Heart right ventricle (tissue), 16 donors: ENCODE measurements around the gene ASAP2. TPM values are rescaled to one million over a fixed set of nuclear protein-coding genes. Genes with fewer than 3 reads are reported as not detected.

Source experiments
- ATAC-seq, 8 donors: fragments of 200-7000 bp; cut with Tn5 transposase; one replicate each; pipeline ENCODE4 v1.9.1; 2020; ENCODE audit warnings: mild to moderate bottlenecking in 8 of 8, moderate library complexity in 8 of 8, moderate number of reproducible peaks in 1 of 8
- DNase-seq, 2 donors: peaks; one replicate each; pipeline ENCODE4 v3.0.0-alpha.2; 2020
- H3K27ac ChIP-seq, 10 donors: fragments of 200-600 bp; sonication (generic) in 2 of 10; one replicate each; pipeline versions ENCODE4 v1.5.0 to v1.8.0; 2020 to 2022; ENCODE audit warnings: mild to moderate bottlenecking in 3 of 10
- H3K27me3 ChIP-seq, 7 donors: fragments of 200-600 bp; one replicate each; pipeline ENCODE4 v1.8.0; 2021 to 2022; ENCODE audit warnings: mild to moderate bottlenecking in 2 of 7
- H3K36me3 ChIP-seq, 9 donors: fragments of 200-600 bp; sonication (generic) in 1 of 9; one replicate each; pipeline versions ENCODE4 v1.5.0 to v1.8.0; 2020 to 2022; ENCODE audit warnings: mild to moderate bottlenecking in 2 of 9
- H3K4me1 ChIP-seq, 9 donors: fragments of 200-600 bp; sonication (generic) in 1 of 9; one replicate each; pipeline versions ENCODE4 v1.5.0 to v1.8.0; 2020 to 2022; ENCODE audit warnings: mild to moderate bottlenecking in 4 of 9
- H3K4me3 ChIP-seq, 10 donors: fragments of 200-600 bp; sonication (generic) in 2 of 10; one replicate each; pipeline versions ENCODE4 v1.5.0 to v1.8.0; 2020 to 2022; ENCODE audit warnings: mild to moderate bottlenecking in 7 of 10, moderate library complexity in 2 of 10
- H3K9me3 ChIP-seq, 11 donors: fragments of 200-600 bp in 10 of 11; sonication (generic) in 2 of 11; one replicate each; pipeline versions ENCODE4 v1.5.0 to v1.8.0; 2013 to 2022; ENCODE audit warnings: mild to moderate bottlenecking in 2 of 11, control low read depth in 1 of 11, moderate library complexity in 1 of 11
- WGBS, 2 donors: extraction: QIAGEN DNeasy Blood & Tissue Kit; methylation state at CpG; one replicate each; pipeline ENCODE4 v1.1.7; 2013; ENCODE audit warnings: inconsistent platforms in 1 of 2; 5-methylcytosine and 5-hydroxymethylcytosine counted together
- intact Hi-C, 10 donors: fragments of 100-400 bp; cut with DNase I; formaldehyde crosslinking; loops; one replicate each; pipeline versions ENCODE4 v1.11.1 to v1.14.2; 2022
- polyA plus RNA-seq, 2 donors: library from polyadenylated mRNA; stranded (reverse); fragments of 200-250 nt; gene quantifications; one replicate each; pipeline ENCODE4 v1.2.3, GENCODE V29; 2013
- total RNA-seq, 10 donors: library from RNA; stranded (reverse); fragmentation: NEBNext Ultra II Directional in 3 of 10; extraction: Animal tissue kit (Norgen Biotek cat#: 25700) in 3 of 10; gene quantifications; one replicate each; pipeline versions ENCODE4 v1.2.1 to v1.2.4, GENCODE V29; 2021 to 2023
- TF ChIP-seq, protein P1 (sequence below), 9 donors: fragments of 200-600 bp; sonication (generic) in 2 of 9; IDR thresholded peaks; one replicate each; pipeline versions ENCODE4 v1.5.0 to v1.8.0; 2021 to 2022; ENCODE audit warnings: antibody characterized with exemption in 9 of 9, mild to moderate bottlenecking in 5 of 9, moderate library complexity in 1 of 9
- donor health status: Arrhythmogenic right ventricular cardiomyopathy.
- donor health status: ischemic (EF 13 %, LVEDD 7.1; RV severe dilation, severe dysfunction).
- donor health status: healthy with polysubstance abuse.
- donor health status: DM: no; HTN: yes; CAD: no.
- donor health status: DM: no; HTN: no; CAD: no.
- donor health status: ischemic (EF 25% LVEDD 6.9; RV normal size, moderate dysfunction).
- donor health status: ischemic (EF 25% LVEDD 5.7; RV mildly dilated, moderate dysfunction).
- donor health status: healthy.
- donor health status: DM: yes; HTN: yes; CAD: no.
- donor health status: Ischemic cardiomyopathy.
- donor health status: ischemic (EF 35%, LVEDD 5.7; RV mildly dilated, moderate dysfunction).
- donor health status: nonischemic (EF 11% LVEDD 7.7; RV severe dilation, severe dysfunction).
- donor health status: DM: yes; HTN: yes; CAD: no.
- donor health status: PGD.
- donor health status: ischemic (EF 29% LVEDD 5.4; RV normal size, mild dysfunction).
- donor health status: nonischemic (EF 23%, LVEDD 6.1; RV moderate dilation, normal function).

Gene ASAP2
- total and polyA plus RNA-seq, 12 donors, result 5.4 to 17.3 (median 11.8) TPM

GRCh38 chr2:9285921-9286320 lies 79.3 kb downstream of the ASAP2 start:
- peaks cover 0 to 28% (median 0%) of the 10 kb centered on the region in 9 donors for H3K36me3 ChIP-seq
- WGBS, 2 donors, result 97 to 99% methylated on average over 4 of the region's 4 CpGs
- intact Hi-C loops, result no loop called here
- H3K27ac ChIP-seq, result no peak overlapping the region
- DNase-seq (no peak), ATAC-seq (no peak)
- no peaks in the 10 kb centered on the region for H3K27me3 ChIP-seq
- TF ChIP-seq, protein P1, sequence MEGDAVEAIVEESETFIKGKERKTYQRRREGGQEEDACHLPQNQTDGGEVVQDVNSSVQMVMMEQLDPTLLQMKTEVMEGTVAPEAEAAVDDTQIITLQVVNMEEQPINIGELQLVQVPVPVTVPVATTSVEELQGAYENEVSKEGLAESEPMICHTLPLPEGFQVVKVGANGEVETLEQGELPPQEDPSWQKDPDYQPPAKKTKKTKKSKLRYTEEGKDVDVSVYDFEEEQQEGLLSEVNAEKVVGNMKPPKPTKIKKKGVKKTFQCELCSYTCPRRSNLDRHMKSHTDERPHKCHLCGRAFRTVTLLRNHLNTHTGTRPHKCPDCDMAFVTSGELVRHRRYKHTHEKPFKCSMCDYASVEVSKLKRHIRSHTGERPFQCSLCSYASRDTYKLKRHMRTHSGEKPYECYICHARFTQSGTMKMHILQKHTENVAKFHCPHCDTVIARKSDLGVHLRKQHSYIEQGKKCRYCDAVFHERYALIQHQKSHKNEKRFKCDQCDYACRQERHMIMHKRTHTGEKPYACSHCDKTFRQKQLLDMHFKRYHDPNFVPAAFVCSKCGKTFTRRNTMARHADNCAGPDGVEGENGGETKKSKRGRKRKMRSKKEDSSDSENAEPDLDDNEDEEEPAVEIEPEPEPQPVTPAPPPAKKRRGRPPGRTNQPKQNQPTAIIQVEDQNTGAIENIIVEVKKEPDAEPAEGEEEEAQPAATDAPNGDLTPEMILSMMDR (IDR thresholded peaks at IDR 0.05), result no peak
- no peak overlapping the region for H3K4me3 ChIP-seq
- peaks cover 0 to 58% (median 25%) of the 10 kb centered on the region in 9 donors for H3K4me1 ChIP-seq
- no peaks in the 10 kb centered on the region for H3K9me3 ChIP-seq

DNA sequence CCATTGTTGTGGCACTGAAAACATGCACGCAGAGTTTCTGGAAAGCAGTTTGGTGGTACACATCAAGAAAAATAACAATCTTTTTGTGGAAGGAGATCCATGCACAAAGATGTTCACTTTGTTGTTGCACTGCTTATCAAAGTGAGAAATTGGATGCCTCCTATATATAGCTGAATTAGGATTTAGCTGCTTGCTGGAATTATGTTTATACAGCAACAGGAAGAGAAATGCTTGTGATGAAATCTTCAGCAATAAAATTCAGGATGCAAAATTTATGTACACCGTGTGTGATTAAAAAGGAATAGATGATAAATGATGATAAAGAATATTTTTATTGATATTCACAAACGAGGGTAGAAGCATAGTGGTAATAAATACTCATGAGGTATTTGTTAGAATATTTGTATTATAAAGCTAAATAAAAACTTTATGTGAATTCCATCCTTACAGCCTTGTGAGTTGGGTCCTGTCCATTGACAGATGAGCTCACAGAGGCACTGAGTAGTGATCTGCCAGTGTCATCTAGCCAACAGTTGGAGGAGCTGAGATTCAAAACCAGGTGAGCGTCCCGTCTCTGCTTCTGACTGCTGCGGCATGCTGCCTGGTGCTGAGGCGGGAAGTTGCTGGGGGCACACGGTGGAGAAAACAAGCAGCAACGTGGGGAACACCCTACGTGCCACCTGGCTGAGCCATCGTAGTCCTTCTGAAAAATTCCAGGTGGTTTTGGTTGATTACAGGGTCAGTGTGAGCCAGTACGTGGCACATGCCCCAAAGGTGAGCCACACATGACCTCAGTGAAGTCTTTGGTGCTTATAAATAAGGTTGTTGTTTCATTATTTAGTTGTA lies 80.2 kb downstream of the ASAP2 start:
- Histone ChIP-seq H3K9me3 (no peaks in the 10 kb centered on the region), H3K27me3 (no peaks in the 10 kb centered on the region), H3K4me3 (no peak overlapping the region), H3K27ac (peak overlapping the region in 1 of 10 donors; percentile 20), H3K36me3 (peaks cover 0 to 20% (median 0%) of the 10 kb centered on the region in 9 donors), H3K4me1 (peaks cover 0 to 55% (median 21%) of the 10 kb centered on the region in 9 donors)
- TF ChIP-seq, protein P1 (IDR thresholded peaks at IDR 0.05), result no peak
- ATAC-seq (no peak), DNase-seq (no peak)
- 93 to 94% methylated on average over 12 of the region's 12 CpGs for WGBS, 2 donors
- intact Hi-C loops, result no loop called here

GRCh38 chr2:9287400-9288045 lies 80.9 kb downstream of the ASAP2 start:
- ATAC-seq (peak in 1 of 8 donors; percentile 39), DNase-seq (no peak)
- no peak overlapping the region for H3K4me3 ChIP-seq
- no peaks in the 10 kb centered on the region for H3K9me3 ChIP-seq
- TF ChIP-seq, protein P1 (IDR thresholded peaks at IDR 0.05), result no peak
- WGBS, 2 donors, result 88 to 93% methylated on average over 15 of the region's 15 CpGs
- no peaks in the 10 kb centered on the region for H3K27me3 ChIP-seq
- H3K36me3 ChIP-seq, result peaks cover 0 to 19% (median 0%) of the 10 kb centered on the region in 9 donors
- intact Hi-C loops, result no loop called here
- H3K4me1 ChIP-seq, result peaks cover 1 to 51% (median 17%) of the 10 kb centered on the region in 9 donors
- H3K27ac ChIP-seq, result peak overlapping the region in 1 of 10 donors; percentile 20

DNA sequence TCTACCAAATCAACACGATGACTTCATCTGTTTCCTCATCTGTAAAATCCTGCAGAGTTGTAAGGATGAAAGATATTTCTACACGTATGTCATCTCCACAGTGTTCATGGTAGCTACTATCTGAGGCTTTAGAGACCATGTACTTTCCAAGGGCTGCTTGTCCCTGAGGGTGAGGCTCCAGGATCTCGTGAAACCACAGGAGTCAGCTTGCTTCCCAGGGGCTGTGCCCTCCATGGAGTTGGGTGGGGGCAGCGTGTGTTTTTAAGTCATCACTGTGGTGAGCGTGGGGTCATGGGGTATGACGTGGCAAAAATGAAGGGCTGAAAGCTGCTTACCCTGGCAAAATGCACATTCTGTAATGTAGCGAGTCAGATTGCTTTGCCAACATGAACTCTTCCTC lies 81.6 kb downstream of the ASAP2 start:
- intact Hi-C loops, result no loop called here
- no peak for DNase-seq
- H3K27me3 ChIP-seq, result no peaks in the 10 kb centered on the region
- H3K27ac ChIP-seq, result no peak overlapping the region
- H3K4me1 ChIP-seq, result peaks cover 0 to 51% (median 15%) of the 10 kb centered on the region in 9 donors
- no peaks in the 10 kb centered on the region for H3K9me3 ChIP-seq
- ATAC-seq, result peak in 1 of 8 donors; percentile 32
- no peak overlapping the region for H3K4me3 ChIP-seq
- H3K36me3 ChIP-seq, result peaks cover 0 to 19% (median 0%) of the 10 kb centered on the region in 9 donors
- TF ChIP-seq, protein P1 (IDR thresholded peaks at IDR 0.05), result no peak
- 95 to 96% methylated on average over 7 of the region's 7 CpGs for WGBS, 2 donors
